ENCODE measurements around the gene COPZ2. TPM values are rescaled to one million over a fixed set of nuclear protein-coding genes. Genes with fewer than 3 reads are reported as not detected.

The COPZ2 gene
- polyA plus RNA-seq, 1 of the 3 experiments (the other 2 are of a cell fraction): 36.9 TPM

DNA sequence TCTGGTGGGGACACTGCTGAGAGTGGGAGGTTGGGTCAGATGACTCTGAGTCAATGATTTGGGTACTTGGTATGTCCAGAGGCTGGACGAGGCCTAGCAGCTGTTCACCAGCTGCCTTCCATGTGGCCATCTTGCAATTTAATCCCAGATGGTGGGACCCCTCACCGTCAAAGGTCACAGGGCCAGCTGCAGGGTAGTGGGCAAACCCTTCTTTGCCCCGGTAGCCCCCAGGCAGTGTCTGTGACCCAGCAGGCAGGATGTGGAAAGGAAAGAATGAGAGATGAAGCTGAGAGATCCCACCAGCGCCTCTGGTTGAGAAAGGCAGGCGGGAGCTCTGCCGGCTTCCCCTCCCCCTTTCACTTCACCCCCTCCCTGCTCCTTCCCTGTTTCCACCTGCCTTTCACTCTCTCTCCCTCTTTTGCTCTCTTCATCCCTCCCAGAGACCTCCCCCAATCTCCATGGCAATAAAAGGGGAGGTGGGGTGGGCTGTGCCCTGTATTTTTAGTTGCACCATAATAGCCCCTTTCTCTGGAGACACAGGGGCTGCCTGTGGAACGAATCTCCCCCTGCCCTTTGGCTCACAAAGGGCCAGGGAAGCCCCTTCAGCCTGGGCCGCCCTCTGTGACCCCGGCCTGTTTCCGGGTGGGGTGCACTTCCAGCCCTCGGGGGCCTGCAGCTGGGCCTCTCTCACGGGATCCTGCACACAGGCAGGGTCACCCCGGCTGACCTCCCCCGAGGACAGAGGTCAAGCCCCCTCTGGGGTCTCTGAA is 46.5 kb downstream of the COPZ2 start:
- 67% methylated on average over 14 of the region's 14 CpGs for WGBS (ENCODE audit: low lambda C conversion rate)
- no peaks in the 10 kb centered on the region for H3K79me2 ChIP-seq (ENCODE audit: insufficient read depth)
- H3K4me3 ChIP-seq (ENCODE audit: low read depth in 2 of 2, low read length in 1 of 2): no peak overlapping the region
- H3K9ac ChIP-seq: no peak overlapping the region
- no peaks in the 10 kb centered on the region for H3K27me3 ChIP-seq (ENCODE audit: insufficient read depth)
- TF ChIP-seq GATA2 (CRISPR knock-in tag; IDR thresholded peaks at IDR 0.05) (0 out of 2 replicates have a peak, but pooled peaks have one; percentile 46), RCOR1 (IDR thresholded peaks at IDR 0.05; ENCODE audit: low read length) (peak; percentile 63; the same call in 1 of the 2 replicates), MXI1 (IDR thresholded peaks at IDR 0.05; ENCODE audit: low read depth, low read length) (no peak), RAD21 (IDR thresholded peaks at IDR 0.05; ENCODE audit: low read length) (no peak), NFIC (IDR thresholded peaks at IDR 0.05; ENCODE audit: borderline replicate concordance) (no peak), EP300 (IDR thresholded peaks at IDR 0.05; ENCODE audit: borderline replicate concordance in 1 of 2, low read depth in 1 of 2, low read length in 1 of 2) (peak in 1 of 2 experiments; percentile 72; a peak in 1 of 4 replicates), NRF1 (IDR thresholded peaks at IDR 0.05; ENCODE audit: low read depth, low read length) (no peak), CHD2 (IDR thresholded peaks at IDR 0.05; ENCODE audit: low read length, partially characterized antibody) (peak; percentile 36), MEF2A (IDR thresholded peaks at IDR 0.05; ENCODE audit: borderline replicate concordance, low read depth) (no peak), RFX5 (IDR thresholded peaks at IDR 0.05; ENCODE audit: low read length) (no peak), TCF12 (IDR thresholded peaks at IDR 0.05) (peak; percentile 37; the same call in 1 of the 2 replicates), FOSL2 (IDR thresholded peaks at IDR 0.05; ENCODE audit: borderline replicate concordance, low read depth) (no peak)
- TF ChIP-seq, protein P1, sequence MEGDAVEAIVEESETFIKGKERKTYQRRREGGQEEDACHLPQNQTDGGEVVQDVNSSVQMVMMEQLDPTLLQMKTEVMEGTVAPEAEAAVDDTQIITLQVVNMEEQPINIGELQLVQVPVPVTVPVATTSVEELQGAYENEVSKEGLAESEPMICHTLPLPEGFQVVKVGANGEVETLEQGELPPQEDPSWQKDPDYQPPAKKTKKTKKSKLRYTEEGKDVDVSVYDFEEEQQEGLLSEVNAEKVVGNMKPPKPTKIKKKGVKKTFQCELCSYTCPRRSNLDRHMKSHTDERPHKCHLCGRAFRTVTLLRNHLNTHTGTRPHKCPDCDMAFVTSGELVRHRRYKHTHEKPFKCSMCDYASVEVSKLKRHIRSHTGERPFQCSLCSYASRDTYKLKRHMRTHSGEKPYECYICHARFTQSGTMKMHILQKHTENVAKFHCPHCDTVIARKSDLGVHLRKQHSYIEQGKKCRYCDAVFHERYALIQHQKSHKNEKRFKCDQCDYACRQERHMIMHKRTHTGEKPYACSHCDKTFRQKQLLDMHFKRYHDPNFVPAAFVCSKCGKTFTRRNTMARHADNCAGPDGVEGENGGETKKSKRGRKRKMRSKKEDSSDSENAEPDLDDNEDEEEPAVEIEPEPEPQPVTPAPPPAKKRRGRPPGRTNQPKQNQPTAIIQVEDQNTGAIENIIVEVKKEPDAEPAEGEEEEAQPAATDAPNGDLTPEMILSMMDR (IDR thresholded peaks at IDR 0.05): no peak
- TF ChIP-seq, protein P2, sequence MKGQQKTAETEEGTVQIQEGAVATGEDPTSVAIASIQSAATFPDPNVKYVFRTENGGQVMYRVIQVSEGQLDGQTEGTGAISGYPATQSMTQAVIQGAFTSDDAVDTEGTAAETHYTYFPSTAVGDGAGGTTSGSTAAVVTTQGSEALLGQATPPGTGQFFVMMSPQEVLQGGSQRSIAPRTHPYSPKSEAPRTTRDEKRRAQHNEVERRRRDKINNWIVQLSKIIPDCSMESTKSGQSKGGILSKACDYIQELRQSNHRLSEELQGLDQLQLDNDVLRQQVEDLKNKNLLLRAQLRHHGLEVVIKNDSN (IDR thresholded peaks at IDR 0.05; ENCODE audit: borderline replicate concordance, low read depth): no peak
- TF ChIP-seq, protein P3, sequence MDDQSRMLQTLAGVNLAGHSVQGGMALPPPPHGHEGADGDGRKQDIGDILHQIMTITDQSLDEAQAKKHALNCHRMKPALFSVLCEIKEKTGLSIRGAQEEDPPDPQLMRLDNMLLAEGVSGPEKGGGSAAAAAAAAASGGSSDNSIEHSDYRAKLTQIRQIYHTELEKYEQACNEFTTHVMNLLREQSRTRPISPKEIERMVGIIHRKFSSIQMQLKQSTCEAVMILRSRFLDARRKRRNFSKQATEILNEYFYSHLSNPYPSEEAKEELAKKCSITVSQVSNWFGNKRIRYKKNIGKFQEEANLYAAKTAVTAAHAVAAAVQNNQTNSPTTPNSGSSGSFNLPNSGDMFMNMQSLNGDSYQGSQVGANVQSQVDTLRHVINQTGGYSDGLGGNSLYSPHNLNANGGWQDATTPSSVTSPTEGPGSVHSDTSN (IDR thresholded peaks at IDR 0.05): no peak
- TF ChIP-seq, protein P4, sequence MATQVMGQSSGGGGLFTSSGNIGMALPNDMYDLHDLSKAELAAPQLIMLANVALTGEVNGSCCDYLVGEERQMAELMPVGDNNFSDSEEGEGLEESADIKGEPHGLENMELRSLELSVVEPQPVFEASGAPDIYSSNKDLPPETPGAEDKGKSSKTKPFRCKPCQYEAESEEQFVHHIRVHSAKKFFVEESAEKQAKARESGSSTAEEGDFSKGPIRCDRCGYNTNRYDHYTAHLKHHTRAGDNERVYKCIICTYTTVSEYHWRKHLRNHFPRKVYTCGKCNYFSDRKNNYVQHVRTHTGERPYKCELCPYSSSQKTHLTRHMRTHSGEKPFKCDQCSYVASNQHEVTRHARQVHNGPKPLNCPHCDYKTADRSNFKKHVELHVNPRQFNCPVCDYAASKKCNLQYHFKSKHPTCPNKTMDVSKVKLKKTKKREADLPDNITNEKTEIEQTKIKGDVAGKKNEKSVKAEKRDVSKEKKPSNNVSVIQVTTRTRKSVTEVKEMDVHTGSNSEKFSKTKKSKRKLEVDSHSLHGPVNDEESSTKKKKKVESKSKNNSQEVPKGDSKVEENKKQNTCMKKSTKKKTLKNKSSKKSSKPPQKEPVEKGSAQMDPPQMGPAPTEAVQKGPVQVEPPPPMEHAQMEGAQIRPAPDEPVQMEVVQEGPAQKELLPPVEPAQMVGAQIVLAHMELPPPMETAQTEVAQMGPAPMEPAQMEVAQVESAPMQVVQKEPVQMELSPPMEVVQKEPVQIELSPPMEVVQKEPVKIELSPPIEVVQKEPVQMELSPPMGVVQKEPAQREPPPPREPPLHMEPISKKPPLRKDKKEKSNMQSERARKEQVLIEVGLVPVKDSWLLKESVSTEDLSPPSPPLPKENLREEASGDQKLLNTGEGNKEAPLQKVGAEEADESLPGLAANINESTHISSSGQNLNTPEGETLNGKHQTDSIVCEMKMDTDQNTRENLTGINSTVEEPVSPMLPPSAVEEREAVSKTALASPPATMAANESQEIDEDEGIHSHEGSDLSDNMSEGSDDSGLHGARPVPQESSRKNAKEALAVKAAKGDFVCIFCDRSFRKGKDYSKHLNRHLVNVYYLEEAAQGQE (IDR thresholded peaks at IDR 0.05; ENCODE audit: low read depth, low read length): no peak
- no peak overlapping the region for H2AFZ ChIP-seq (ENCODE audit: low read depth)
- no peaks in the 10 kb centered on the region for H3K9me2 ChIP-seq
- peak; percentile 70 for DNase-seq
- H3K4me1 ChIP-seq (ENCODE audit: control insufficient read depth in 1 of 2, insufficient read depth in 2 of 2, low read depth in 1 of 2, low read length in 1 of 2): peaks cover 13 to 79% of the 10 kb centered on the region in 2 experiments
- H3K4me2 ChIP-seq: no peak overlapping the region
- no peaks in the 10 kb centered on the region for H3F3A ChIP-seq (replicated peaks; ENCODE audit: insufficient read depth)
- no peaks in the 10 kb centered on the region for H3K9me3 ChIP-seq
- ChIA-PET CTCF (interaction anchor here (1.6 to 41.8 kb wide), 6 partner anchors 6 to 42 kb away, joined by 4 to 1752 read pairs (median 243); partner anchors contain the start of gene CDK5RAP3), POLR2A (interaction anchor here (1.2 to 2.0 kb wide), 4 partner anchors 9 to 23 kb away, joined by 3 to 12 read pairs (median 4); no protein-coding TSS in a partner anchor)
- no peaks in the 10 kb centered on the region for H4K20me1 ChIP-seq (ENCODE audit: insufficient read depth)
- no peaks in the 10 kb centered on the region for H3K36me3 ChIP-seq (replicated peaks in 1 of 2; ENCODE audit: control insufficient read depth in 1 of 2, insufficient read depth in 2 of 2, low read length in 1 of 2)
- H3K27ac ChIP-seq (ENCODE audit: low read depth in 2 of 2, low read length in 1 of 2): peak overlapping the region in 1 of 2 experiments; percentile 94; a peak in 2 of 4 replicates

Data from SK-N-SH (cell line).